GM12801 (cell line): Measurements from ENCODE around the gene DROSHA.

ENCODE experiments used
- CTCF ChIP-seq: IDR thresholded peaks from one replicate; pipeline ENCODE4 v1.5.1; 2011; ENCODE audit warnings: control low read depth; ENCODE audit not compliant: insufficient read length; ENCODE audit errors: extremely low read depth

The DROSHA gene

GRCh38 chr5:31375999-31376720, 155.7 kb downstream of the DROSHA start:
- TF ChIP-seq CTCF = no peak

GRCh38 chr5:31372124-31372523, 159.8 kb downstream of the DROSHA start:
- no peak for TF ChIP-seq CTCF

GRCh38 chr5:31366941-31367340, 165.0 kb downstream of the DROSHA start:
- TF ChIP-seq CTCF = no peak

- TF ChIP-seq CTCF = no peak
Measured at GRCh38 chr5:31365776-31366175, 166.1 kb downstream of the DROSHA start.

GRCh38 chr5:31364881-31365636, 166.8 kb downstream of the DROSHA start:
- no peak for TF ChIP-seq CTCF

GRCh38 chr5:31362931-31363568, 168.8 kb downstream of the DROSHA start:
- no peak for TF ChIP-seq CTCF

GRCh38 chr5:31362529-31362900, 169.4 kb downstream of the DROSHA start:
- no peak for TF ChIP-seq CTCF
